Sigmoid colon (tissue), 7 donors: Measurements from ENCODE around the gene WDFY1. TPM values are rescaled to one million over a fixed set of nuclear protein-coding genes. Genes with fewer than 3 reads are reported as not detected.
"Not testable (repeated sequence)": the region's sequence is repeated elsewhere in the genome, so short reads cannot be mapped to it uniquely, and the experiment has no call there.

Experiments
- DNase-seq: peaks from one replicate; pipeline ENCODE4 v3.0.0-alpha.2; 2019
- H3K27ac ChIP-seq, 4 donors: fragments of 200-600 bp; sonication (generic); one replicate each; pipeline ENCODE4 v1.5.1; 2016 to 2019; ENCODE audit warnings: mild to moderate bottlenecking in 1 of 4
- H3K27me3 ChIP-seq, 3 donors: fragments of 200-600 bp; sonication (generic); one replicate each; pipeline ENCODE4 v1.5.1; 2019; ENCODE audit warnings: mild to moderate bottlenecking in 1 of 3
- H3K36me3 ChIP-seq, 4 donors: fragments of 200-600 bp; sonication (generic); one replicate each; pipeline ENCODE4 v1.5.1; 2016 to 2019
- H3K4me1 ChIP-seq, 4 donors: fragments of 200-600 bp; sonication (generic); one replicate each; pipeline ENCODE4 v1.5.1; 2017 to 2019
- H3K4me3 ChIP-seq, 4 donors: fragments of 200-600 bp; sonication (generic); one replicate each; pipeline ENCODE4 v1.5.1; 2017 to 2019; ENCODE audit warnings: mild to moderate bottlenecking in 2 of 4, moderate library complexity in 1 of 4
- H3K9me3 ChIP-seq, 4 donors: fragments of 200-600 bp in 3 of 4; sonication (generic) in 3 of 4; one replicate each; pipeline versions ENCODE4 v1.5.1 to v1.6.1; 2013 to 2019
- EP300 ChIP-seq, 4 donors: sonication (generic); formaldehyde crosslinking; IDR thresholded peaks; one replicate each; pipeline ENCODE4 v1.6.1; 2017; ENCODE audit warnings: antibody characterized with exemption in 4 of 4
- POLR2A ChIP-seq, 2 donors: fragments of 450-650 bp; IDR thresholded peaks; one replicate each; pipeline ENCODE4 v1.6.1; 2016; ENCODE audit warnings: antibody characterized with exemption in 2 of 2, mild to moderate bottlenecking in 2 of 2, moderate library complexity in 2 of 2
- POLR2AphosphoS5 ChIP-seq, 4 donors: sonication (generic); formaldehyde crosslinking; IDR thresholded peaks; one replicate each; pipeline ENCODE4 v1.6.1; 2017; ENCODE audit warnings: antibody characterized with exemption in 4 of 4
- whole genome bisulfite sequencing, 2 donors: extraction: QIAGEN DNeasy Blood & Tissue Kit; methylation state at CpG; one replicate each; pipeline ENCODE4 v1.1.7; 2013; 5-methylcytosine and 5-hydroxymethylcytosine counted together
- intact Hi-C: fragments of 100-400 bp; cut with DNase I; formaldehyde crosslinking; loops from one replicate; pipeline ENCODE4 v1.15.1; 2023
- polyA plus RNA-seq, 3 donors: library from polyadenylated mRNA; stranded (reverse); fragments of 200-250 nt; gene quantifications; one replicate each; pipeline ENCODE4 v1.2.3, GENCODE V29; 2013
- total RNA-seq, 4 donors: library from RNA; depleted of rRNA; stranded (reverse); fragments of >200 nt; gene quantifications; one replicate each; pipeline ENCODE4 v1.1.0, GENCODE V29; 2016
- TF ChIP-seq, protein P1 (sequence below), 4 experiments: fragments of 450-650 bp in 3 of 4; fragments of 200-600 bp in 1 of 4; IDR thresholded peaks; one replicate each; pipeline ENCODE4 v1.5.1; 2016 to 2019; ENCODE audit warnings: antibody characterized with exemption in 4 of 4, mild to moderate bottlenecking in 3 of 4, moderate library complexity in 2 of 4
- donor health status: healthy with polysubstance abuse.
- donor health status: Bipolar disorder and iron deficiency.
- donor health status: healthy.

The WDFY1 gene
- total and polyA plus RNA-seq, 7 donors, result 17.4 to 36.1 (median 24.3) TPM

DNA sequence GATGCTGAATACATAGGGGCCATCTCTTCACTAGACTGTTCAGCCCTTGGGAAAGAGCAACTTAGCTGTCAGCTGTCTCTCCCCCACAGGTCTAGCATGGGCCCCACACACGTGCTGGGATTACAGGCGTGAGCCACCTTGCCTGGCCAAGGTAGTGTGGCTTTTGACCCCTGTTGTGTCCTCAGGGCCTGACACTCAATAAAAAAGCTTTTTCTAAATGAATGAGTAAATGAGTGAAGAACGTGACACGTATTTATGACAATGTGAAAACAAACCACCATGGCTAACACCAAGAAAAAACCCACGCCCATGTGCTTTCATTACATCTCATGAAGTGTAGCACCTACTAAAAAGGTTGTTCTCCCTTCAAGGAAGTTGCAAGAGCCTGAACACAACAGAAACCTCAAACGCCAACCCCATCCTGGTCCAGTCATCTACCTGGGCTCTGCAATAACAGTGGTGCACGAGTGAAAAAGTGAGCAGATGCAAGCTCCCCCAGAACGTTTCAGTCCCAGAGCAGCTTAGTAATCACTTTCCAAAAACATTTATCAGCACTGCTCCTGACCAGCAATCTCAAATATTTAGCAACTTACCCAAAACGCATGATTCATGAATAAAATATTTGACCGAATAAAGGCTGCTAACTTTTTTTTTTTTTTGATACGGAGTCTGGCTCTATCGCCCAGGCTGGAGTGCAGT is 3.4 kb downstream of the WDFY1 start:
- Histone ChIP-seq H3K9me3 (no peaks in the 10 kb centered on the region), H3K4me3 (no peak overlapping the region), H3K27me3 (no peaks in the 10 kb centered on the region), H3K36me3 (no peaks in the 10 kb centered on the region), H3K4me1 (peaks cover 0 to 64% (median 47%) of the 10 kb centered on the region in 4 donors), H3K27ac (no peak overlapping the region)
- no peak for DNase-seq
- TF ChIP-seq, protein P1, sequence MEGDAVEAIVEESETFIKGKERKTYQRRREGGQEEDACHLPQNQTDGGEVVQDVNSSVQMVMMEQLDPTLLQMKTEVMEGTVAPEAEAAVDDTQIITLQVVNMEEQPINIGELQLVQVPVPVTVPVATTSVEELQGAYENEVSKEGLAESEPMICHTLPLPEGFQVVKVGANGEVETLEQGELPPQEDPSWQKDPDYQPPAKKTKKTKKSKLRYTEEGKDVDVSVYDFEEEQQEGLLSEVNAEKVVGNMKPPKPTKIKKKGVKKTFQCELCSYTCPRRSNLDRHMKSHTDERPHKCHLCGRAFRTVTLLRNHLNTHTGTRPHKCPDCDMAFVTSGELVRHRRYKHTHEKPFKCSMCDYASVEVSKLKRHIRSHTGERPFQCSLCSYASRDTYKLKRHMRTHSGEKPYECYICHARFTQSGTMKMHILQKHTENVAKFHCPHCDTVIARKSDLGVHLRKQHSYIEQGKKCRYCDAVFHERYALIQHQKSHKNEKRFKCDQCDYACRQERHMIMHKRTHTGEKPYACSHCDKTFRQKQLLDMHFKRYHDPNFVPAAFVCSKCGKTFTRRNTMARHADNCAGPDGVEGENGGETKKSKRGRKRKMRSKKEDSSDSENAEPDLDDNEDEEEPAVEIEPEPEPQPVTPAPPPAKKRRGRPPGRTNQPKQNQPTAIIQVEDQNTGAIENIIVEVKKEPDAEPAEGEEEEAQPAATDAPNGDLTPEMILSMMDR (IDR thresholded peaks at IDR 0.05), result no peak
- TF ChIP-seq EP300 (IDR thresholded peaks at IDR 0.05) (no peak), POLR2A (IDR thresholded peaks at IDR 0.05) (no peak), POLR2AphosphoS5 (IDR thresholded peaks at IDR 0.05) (no peak)
- intact Hi-C loops, result no loop called here
- 52 to 60% methylated on average over 12 of the region's 12 CpGs for WGBS, 2 donors

GRCh38 chr2:223939438-223939837 is 5.7 kb downstream of the WDFY1 start:
- DNase-seq, H3K4me3 ChIP-seq, H3K27ac ChIP-seq, intact Hi-C loops, H3K36me3 ChIP-seq, H3K9me3 ChIP-seq, H3K27me3 ChIP-seq: not testable (repeated sequence)
- WGBS, 2 donors, result 60 to 61% methylated on average over 2 of the region's 2 CpGs
- peaks cover 0 to 68% (median 52%) of the 10 kb centered on the region in 4 donors for H3K4me1 ChIP-seq

DNA sequence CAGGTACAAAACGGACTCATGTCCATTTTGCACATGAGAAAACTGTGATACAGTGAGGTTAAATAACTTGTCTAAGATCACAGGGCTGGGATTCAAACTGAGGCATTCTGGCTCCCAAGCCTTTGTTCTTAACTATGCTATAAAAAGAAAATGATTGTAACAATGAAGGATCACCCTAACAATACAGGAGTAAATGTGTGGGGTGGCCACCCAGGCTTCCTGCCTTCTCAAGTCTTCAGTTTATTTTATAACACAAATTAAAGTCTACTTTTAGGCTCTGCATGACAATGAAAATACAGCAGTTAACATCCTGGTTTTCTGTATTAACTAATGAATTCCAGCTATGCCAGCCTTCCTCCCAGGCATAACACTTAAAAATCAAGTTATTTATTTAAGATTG is 7.6 kb downstream of the WDFY1 start:
- H3K36me3 ChIP-seq, result no peaks in the 10 kb centered on the region
- H3K9me3 ChIP-seq, result no peaks in the 10 kb centered on the region
- intact Hi-C loops, result no loop called here
- no peak overlapping the region for H3K27ac ChIP-seq
- H3K4me3 ChIP-seq, result no peak overlapping the region
- TF ChIP-seq, protein P1 (IDR thresholded peaks at IDR 0.05), result no peak
- TF ChIP-seq EP300 (IDR thresholded peaks at IDR 0.05) (no peak), POLR2AphosphoS5 (IDR thresholded peaks at IDR 0.05) (no peak), POLR2A (IDR thresholded peaks at IDR 0.05) (no peak)
- 0 to 55% methylated on average over 1 of the region's 1 CpG for WGBS, 2 donors
- H3K4me1 ChIP-seq, result peaks cover 0 to 55% (median 47%) of the 10 kb centered on the region in 4 donors
- no peaks in the 10 kb centered on the region for H3K27me3 ChIP-seq
- no peak for DNase-seq

GRCh38 chr2:223936862-223937326 is 8.2 kb downstream of the WDFY1 start:
- WGBS, 2 donors, result 74 to 85% methylated on average over 5 of the region's 5 CpGs
- Histone ChIP-seq H3K9me3 (no peaks in the 10 kb centered on the region), H3K36me3 (no peaks in the 10 kb centered on the region), H3K27ac (no peak overlapping the region), H3K4me1 (peaks cover 0 to 51% (median 46%) of the 10 kb centered on the region in 4 donors), H3K4me3 (no peak overlapping the region), H3K27me3 (no peaks in the 10 kb centered on the region)
- DNase-seq, result no peak
- intact Hi-C loops, result no loop called here
- TF ChIP-seq EP300 (IDR thresholded peaks at IDR 0.05) (no peak), POLR2AphosphoS5 (IDR thresholded peaks at IDR 0.05) (no peak), POLR2A (IDR thresholded peaks at IDR 0.05) (no peak)
- TF ChIP-seq, protein P1 (IDR thresholded peaks at IDR 0.05), result no peak

DNA sequence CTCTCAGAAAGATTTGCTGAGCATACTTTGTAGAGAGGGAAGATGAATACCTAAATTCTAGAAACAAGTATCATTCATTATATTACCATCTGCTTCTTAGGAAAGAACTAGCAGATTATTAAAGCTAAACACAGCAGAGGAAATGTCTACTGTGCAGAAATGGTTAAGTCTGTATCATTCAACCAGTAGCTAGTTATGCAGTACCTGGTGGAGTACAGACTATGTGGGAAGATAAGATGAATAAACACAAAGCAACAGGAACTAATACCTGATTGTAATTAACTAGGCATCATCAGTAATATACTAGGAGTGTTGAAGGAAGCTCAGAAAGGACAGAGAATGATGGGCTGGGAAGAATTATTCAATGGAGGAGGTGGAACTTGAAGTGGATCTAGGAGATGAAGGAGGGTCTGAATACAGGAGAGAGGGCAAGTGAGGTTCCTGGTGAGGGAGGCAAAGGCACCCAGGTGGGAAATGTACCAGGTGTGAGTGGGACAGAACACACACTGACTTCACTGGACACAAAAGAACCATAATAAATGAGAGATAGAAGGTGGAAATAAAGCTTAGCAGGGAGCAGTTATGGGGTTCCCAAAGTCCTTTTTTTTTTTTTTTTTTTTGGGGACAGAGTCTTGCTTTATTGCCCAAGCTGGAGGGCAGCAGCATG is 9.5 kb downstream of the WDFY1 start:
- no peak overlapping the region for H3K27ac ChIP-seq
- H3K4me1 ChIP-seq, result peaks cover 0 to 48% (median 45%) of the 10 kb centered on the region in 4 donors
- no peak for TF ChIP-seq EP300 (IDR thresholded peaks at IDR 0.05)
- no peak for TF ChIP-seq POLR2AphosphoS5 (IDR thresholded peaks at IDR 0.05)
- no peak for TF ChIP-seq POLR2A (IDR thresholded peaks at IDR 0.05)
- TF ChIP-seq, protein P1 (IDR thresholded peaks at IDR 0.05), result no peak
- no peak overlapping the region for H3K4me3 ChIP-seq
- H3K27me3 ChIP-seq, result no peaks in the 10 kb centered on the region
- no peaks in the 10 kb centered on the region for H3K9me3 ChIP-seq
- DNase-seq, result no peak
- H3K36me3 ChIP-seq, result no peaks in the 10 kb centered on the region
- intact Hi-C loops, result no loop called here
